HG03039 (cell line): ENCODE data around the gene ST3GAL5.

Experiments
- ATAC-seq: cut with Tn5 transposase; IDR thresholded peaks from one replicate; pipeline ENCODE4 v1.9.1; 2021; ENCODE audit warnings: mild to moderate bottlenecking, moderate library complexity; ENCODE audit not compliant: unreplicated experiment

Gene ST3GAL5

DNA sequence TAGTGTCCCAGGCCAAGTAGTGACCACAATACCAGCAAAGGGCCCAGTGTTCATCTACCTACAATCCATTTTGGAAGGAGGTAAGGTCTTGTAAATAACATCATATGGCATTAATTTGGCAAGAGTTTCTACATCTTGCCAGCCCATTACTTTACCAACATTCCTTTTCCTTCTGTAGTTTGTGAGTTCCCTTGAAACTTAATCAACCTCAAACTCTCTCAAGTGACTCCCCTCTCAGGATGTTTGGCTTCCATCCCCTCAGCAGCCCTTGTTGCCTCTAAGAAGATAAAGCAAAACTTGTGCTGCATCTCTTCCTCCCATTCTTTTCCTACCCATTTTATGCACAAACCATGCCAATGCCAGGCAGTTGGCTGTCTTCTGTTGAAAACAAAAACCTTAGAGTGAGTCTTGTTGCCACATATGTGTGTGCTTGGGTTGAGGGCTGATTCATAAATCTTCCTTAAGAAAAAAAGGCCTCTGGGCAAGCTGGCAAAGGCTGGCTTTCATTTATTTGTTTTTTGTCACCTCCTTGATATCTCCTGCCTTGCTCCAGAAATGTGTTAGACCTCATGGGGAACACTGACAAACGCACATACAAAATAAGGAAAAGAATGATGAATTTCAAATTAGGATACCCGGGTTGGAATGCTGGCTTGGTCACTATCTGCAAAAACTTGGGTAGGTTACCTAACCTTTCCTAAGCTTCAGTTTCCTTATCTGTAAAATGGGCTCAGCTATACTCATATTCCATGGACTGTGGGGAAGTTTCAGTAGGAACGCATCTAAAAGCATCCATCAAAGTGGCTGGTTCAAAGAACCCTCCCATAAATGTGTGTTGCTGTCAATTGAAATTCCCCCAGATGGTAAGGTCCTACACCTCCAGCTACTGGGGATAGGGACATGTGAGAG lies 29.4 kb upstream of the ST3GAL5 start:
- no peak for ATAC-seq

GRCh38 chr2:85915606-85916303 lies 27.0 kb upstream of the ST3GAL5 start:
- ATAC-seq, result no peak

GRCh38 chr2:85914922-85915321 lies 26.1 kb upstream of the ST3GAL5 start:
- ATAC-seq, result no peak

GRCh38 chr2:85913884-85914881 lies 25.4 kb upstream of the ST3GAL5 start:
- ATAC-seq, result no peak

DNA sequence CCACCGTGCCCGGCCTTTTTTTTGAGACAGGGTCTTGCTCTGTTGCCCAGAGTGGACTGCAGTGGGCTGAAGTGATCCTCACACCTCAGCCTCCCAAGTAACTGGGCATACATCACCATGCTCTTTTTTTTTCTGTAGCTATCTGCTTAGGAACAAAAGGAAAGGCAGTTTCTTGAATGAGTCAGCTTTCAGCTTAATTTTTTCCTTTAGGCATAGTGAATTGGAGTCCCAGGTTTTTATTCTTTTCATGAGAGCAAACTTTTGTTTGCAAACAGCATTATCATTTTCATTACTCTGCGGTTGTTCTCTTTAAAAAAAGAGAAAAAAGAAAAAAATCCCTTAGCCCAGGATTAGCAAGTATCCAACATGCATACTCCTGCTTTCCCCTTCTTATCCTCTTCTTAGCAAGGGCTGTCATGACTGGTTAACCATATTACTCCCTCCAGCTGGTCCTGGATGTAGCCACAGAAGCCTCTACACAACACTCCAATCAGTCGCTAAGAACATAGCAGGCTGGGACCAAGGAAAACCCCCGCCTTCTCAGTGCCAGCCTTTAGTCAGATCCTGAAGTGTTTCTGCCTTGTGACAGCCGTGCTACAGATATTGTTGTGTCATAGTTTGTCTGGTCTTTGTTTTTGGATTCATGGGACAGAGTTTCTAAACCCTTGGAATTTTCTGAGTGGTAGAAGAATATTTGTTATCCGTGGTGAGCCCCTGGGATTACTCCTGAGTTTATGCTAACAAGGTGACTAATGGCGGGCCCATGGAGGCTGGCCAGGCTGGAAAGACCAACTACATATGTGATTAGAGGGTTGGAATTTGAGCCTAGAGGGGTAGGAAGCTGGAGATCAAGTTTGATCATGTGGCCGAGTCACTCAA lies 23.3 kb upstream of the ST3GAL5 start:
- no peak for ATAC-seq

- ATAC-seq, result no peak
These were observed 22.3 kb upstream of the ST3GAL5 start for GRCh38 chr2:85911097-85911496.

DNA sequence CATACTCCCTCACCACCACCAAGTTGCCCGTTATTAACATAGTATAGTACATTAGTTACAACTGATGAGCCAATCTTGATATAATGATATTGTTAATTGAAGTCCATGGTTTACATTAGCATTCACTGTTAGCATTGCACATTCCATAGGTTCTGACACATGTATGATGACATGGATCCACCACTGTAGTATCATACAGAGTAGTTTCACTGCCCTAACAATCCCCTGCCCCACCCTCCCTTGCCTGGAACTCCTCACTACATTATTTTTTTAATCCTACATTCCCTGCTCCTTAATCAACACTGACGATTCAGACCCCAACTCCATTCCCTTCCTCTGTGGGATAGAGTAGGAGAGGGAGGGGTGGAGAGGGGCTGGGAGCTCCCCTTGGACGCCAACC lies 20.2 kb upstream of the ST3GAL5 start:
- ATAC-seq, result no peak

DNA sequence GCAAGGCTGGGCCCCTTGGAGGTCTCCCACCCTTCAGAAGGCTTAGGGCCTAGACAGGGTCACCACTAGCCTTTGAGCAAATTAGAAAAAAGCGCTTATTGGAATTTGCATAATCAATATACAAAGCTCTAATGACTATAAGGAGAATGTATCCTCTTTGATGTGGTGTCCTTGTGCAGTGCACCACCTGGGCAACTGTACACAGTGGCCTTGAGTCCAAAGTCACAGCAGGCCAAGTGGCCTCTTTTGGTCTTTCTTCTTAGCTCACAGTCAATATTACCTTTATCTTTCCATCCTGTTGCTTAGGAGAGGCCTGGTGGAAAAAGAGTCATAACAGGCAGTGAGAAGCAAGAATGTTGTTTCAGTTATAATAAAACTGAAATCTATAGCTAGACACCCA lies 19.7 kb upstream of the ST3GAL5 start:
- ATAC-seq, result no peak

GRCh38 chr2:85907671-85908157 lies 18.9 kb upstream of the ST3GAL5 start:
- no peak for ATAC-seq

DNA sequence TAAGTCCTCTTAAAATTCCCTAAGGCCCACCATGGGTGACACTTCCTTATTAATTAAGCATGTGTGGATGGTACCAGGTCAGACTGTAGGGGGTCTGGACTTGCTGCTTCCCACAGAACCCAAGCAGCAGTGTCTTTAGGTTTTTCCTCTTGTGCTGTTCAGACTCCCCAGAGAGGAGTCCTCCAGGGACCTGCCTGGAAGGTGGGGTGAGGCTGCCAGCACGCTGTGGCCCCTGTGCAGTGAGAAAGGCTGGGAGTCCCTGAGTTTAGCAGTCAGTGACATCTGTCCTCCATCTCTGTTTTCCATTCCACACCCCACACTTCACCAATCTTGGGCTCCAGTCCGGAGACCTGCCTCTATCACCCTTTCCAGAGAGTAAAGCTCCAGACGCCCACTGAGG lies 18.0 kb upstream of the ST3GAL5 start:
- no peak for ATAC-seq

- no peak for ATAC-seq
These were observed 17.1 kb upstream of the ST3GAL5 start for GRCh38 chr2:85905891-85906290.

DNA sequence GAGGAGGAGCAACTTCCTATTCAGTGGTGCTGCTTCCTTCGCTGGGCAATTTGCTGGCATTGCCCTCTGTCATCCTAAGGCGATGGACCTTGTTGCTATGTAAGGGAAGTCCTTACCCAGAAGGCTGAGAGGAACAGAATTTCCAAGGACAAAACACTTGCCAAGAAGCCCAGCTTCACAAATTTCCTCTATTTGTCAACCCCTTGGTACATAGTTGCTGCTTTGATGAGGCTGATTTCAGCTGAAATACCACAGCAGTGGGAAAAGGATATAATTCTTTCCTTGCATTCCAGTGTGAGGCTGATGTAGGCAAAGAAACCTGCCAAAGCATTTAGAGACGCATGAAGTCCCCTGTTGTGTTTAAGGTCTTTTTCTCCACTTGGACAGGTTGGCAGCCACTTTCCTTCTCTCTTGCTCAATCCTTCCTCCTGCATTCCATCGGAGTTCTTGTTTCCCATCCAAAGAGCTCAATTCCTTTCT lies 16.4 kb upstream of the ST3GAL5 start:
- ATAC-seq, result no peak

DNA sequence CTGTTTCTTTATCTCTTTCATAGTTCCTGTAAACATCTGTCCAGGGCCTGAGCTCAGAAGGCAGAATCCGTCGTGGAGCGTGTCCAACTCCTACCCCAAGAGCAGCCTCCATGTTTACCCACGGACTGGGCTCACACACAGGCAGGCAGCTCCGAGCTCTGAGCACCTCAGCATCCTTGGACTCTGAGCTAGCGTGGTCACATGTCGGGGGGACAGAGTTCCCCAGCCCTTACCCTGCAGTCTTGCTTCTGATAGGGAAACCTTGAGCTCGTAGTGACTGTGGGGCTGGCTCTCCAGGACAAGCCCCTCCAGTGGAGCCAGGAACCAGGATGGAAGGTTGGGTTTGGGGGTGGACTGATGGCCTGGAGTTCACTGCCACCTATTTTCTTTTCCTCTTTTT lies 15.1 kb upstream of the ST3GAL5 start:
- no peak for ATAC-seq

DNA sequence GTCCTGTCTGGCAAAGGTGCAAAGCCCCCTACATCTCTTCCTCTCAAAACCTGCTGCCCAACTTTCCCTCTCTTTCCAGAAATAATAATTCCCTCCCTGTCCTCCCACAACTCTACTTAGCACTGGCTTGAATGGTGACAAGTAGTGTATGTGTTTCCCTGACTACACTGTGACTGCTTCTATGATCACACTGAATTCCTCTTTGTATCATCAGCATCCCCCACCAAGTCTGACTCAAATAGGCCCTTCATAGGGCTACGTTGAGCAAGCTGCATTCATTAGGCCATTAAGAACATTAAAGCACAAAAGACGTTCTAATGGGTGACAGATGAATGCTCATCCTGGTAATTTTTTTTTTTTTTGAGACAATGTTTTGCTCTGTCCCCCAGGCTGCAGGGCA lies 13.7 kb upstream of the ST3GAL5 start:
- ATAC-seq, result no peak

- no peak for ATAC-seq
These were observed 12.4 kb upstream of the ST3GAL5 start for GRCh38 chr2:85901155-85901554.

DNA sequence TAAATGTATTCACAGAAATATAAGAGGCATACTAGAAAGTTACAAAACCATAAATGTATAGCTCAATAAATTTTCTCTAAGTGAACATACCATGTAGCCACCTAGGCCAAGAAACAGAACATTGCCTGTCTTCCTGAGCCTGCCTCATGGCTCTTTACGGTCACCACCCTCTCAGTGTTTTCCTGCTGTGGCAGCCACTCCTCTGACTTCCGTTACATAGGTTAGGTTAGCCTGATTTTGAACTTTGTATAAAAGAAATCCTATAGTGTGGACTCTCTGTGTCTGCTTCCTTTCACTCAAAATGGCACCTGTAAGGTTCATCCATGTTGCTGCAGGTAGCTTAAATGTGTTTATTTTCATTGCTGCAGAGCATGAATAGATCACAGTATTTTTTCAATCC lies 11.6 kb upstream of the ST3GAL5 start:
- no peak for ATAC-seq

DNA sequence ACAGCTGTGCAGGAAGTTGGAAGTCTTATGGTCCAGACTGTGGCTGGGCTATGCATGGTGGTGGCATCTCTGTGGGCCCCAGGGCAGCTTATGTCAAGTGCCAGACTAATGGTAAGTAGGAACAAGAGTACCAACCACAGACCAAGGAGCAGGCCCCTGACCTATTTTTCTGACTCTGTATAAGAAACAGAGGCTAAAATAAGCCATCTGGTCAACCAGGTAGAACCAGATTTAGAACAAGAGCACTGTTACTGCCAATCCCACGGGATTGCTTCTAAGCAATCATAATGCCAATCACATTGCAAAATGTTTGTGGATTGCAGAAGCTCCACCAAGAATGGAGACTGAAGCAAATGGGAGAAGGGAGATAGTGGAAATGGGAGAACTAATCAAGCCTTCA lies 11.1 kb upstream of the ST3GAL5 start:
- ATAC-seq, result no peak

GRCh38 chr2:85899284-85899683 lies 10.5 kb upstream of the ST3GAL5 start:
- no peak for ATAC-seq

- ATAC-seq, result no peak
These were observed 10.1 kb upstream of the ST3GAL5 start for GRCh38 chr2:85898881-85899280.
